Mammary epithelial cell (primary cell): ENCODE data around the gene TLE2.

Source experiments
- CTCF ChIP-seq, 2 donors: IDR thresholded peaks in 1 of 2; conservative IDR thresholded peaks in 1 of 2; 2 replicates each; pipeline ENCODE4 v1.5.1; 2011 to 2012; ENCODE audit warnings: inconsistent platforms in 2 of 2, low read length in 2 of 2, mild to moderate bottlenecking in 2 of 2, control low read depth in 1 of 2, low read depth in 1 of 2; ENCODE audit not compliant: insufficient read depth in 1 of 2; ENCODE audit errors: extremely low read depth in 1 of 2
- EZH2 ChIP-seq: IDR thresholded peaks from 2 replicates; pipeline ENCODE4 v1.6.1; 2012; ENCODE audit warnings: low read length, inconsistent platforms, borderline replicate concordance

- TF ChIP-seq CTCF (conservative IDR thresholded peaks at IDR 0.05 in 1 of 2, IDR thresholded peaks at IDR 0.05 in 1 of 2; ENCODE audit: extremely low read depth in 1 of 2, insufficient read depth in 1 of 2, low read depth in 1 of 2, low read length in 2 of 2) (no peak), EZH2 (no peak)
These were observed 46.5 kb downstream of the TLE2 start for GRCh38 chr19:2982561-2982960.
